Endodermal cell (in vitro differentiated cells): ENCODE results near the gene SMIM45.

Experiments
- DNase-seq: peaks from one replicate; pipeline ENCODE4 v3.0.0-alpha.2; 2017
- H3K27ac ChIP-seq: 2 replicates; pipeline ENCODE4 v1.5.1; 2013; ENCODE audit warnings: mild to moderate bottlenecking, low read depth, low read length, moderate library complexity
- H3K27me3 ChIP-seq: 2 replicates; pipeline ENCODE4 v1.6.1; 2013; ENCODE audit warnings: mild to moderate bottlenecking, low read length, moderate library complexity; ENCODE audit not compliant: insufficient read depth, control insufficient read depth, poor library complexity, severe bottlenecking
- H3K36me3 ChIP-seq: 2 replicates; pipeline ENCODE4 v1.7.0; 2013; ENCODE audit warnings: mild to moderate bottlenecking, low read length, moderate library complexity; ENCODE audit not compliant: control insufficient read depth, insufficient read depth
- H3K4me1 ChIP-seq: one replicate; pipeline ENCODE4 v1.7.0; 2013; ENCODE audit warnings: low read length; ENCODE audit not compliant: control insufficient read depth, insufficient read depth
- H3K4me3 ChIP-seq: 2 replicates; pipeline ENCODE4 v1.5.1; 2013; ENCODE audit warnings: mild to moderate bottlenecking, low read length, moderate library complexity
- H3K9ac ChIP-seq: 2 replicates; pipeline ENCODE4 v1.6.1; 2013; ENCODE audit warnings: mild to moderate bottlenecking, low read length, moderate library complexity; ENCODE audit not compliant: poor library complexity, severe bottlenecking; ENCODE audit errors: extremely low read depth
- H3K9me3 ChIP-seq: 2 replicates; pipeline ENCODE4 v1.6.1; 2013; ENCODE audit warnings: mild to moderate bottlenecking, low read length, moderate library complexity; ENCODE audit not compliant: control insufficient read depth
- H3K27ac Mint-ChIP-seq: 2 replicates; pipeline ENCODE4 v1.8.0; 2020; ENCODE audit warnings: mixed read lengths
- H3K27me3 Mint-ChIP-seq: 2 replicates; pipeline ENCODE4 v1.8.0; 2021; ENCODE audit warnings: mild to moderate bottlenecking, mixed read lengths; ENCODE audit not compliant: insufficient read depth
- H3K36me3 Mint-ChIP-seq: 2 replicates; pipeline ENCODE4 v1.8.0; 2020; ENCODE audit warnings: low read depth, mixed read lengths
- H3K4me1 Mint-ChIP-seq: 2 replicates; pipeline ENCODE4 v1.8.0; 2020; ENCODE audit warnings: mixed read lengths
- H3K4me3 Mint-ChIP-seq: 2 replicates; pipeline ENCODE4 v1.8.0; 2020; ENCODE audit warnings: mild to moderate bottlenecking, moderate library complexity, mixed read lengths
- H3K9me3 Mint-ChIP-seq: 2 replicates; pipeline ENCODE4 v1.8.0; 2020; ENCODE audit warnings: mild to moderate bottlenecking, mixed read lengths
- CTCF ChIP-seq: fragments of 200-600 bp; sonication (generic); conservative IDR thresholded peaks from 2 replicates; pipeline ENCODE4 v1.5.0; 2021; ENCODE audit warnings: antibody characterized with exemption, mild to moderate bottlenecking
- WGBS, 2 experiments: methylation state at CpG; one replicate each; pipeline versions ENCODE4 v1.1.5 to v1.1.7; 2013; ENCODE audit warnings: missing lambda C conversion rate in 2 of 2, mixed read lengths in 1 of 2; ENCODE audit not compliant: insufficient coverage in 1 of 2, insufficient read length in 1 of 2; 5-methylcytosine and 5-hydroxymethylcytosine counted together

SMIM45 gene

GRCh38 chr22:41913040-41913719, 38.8 kb upstream of the SMIM45 start:
- Mint-ChIP-seq H3K9me3 (no peaks in the 10 kb centered on the region), H3K36me3 (no peaks in the 10 kb centered on the region), H3K27ac (no peak overlapping the region), H3K4me3 (no peak overlapping the region), H3K4me1 (peaks cover 11% of the 10 kb centered on the region), H3K27me3 (peaks cover 84% of the 10 kb centered on the region)
- Histone ChIP-seq H3K4me3 (no peak overlapping the region), H3K27ac (no peak overlapping the region), H3K27me3 (peaks cover 97% of the 10 kb centered on the region), H3K9me3 (no peaks in the 10 kb centered on the region), H3K36me3 (no peaks in the 10 kb centered on the region), H3K9ac (no peak overlapping the region), H3K4me1 (peaks cover 5% of the 10 kb centered on the region)
- no peak for DNase-seq
- TF ChIP-seq CTCF: no peak
- 69 to 75% methylated on average over 4 to 11 of the region's 11 CpGs for WGBS, 2 experiments

- 0 to 3% methylated on average over 10 to 78 of the region's 79 CpGs for WGBS, 2 experiments
- no peak overlapping the region for H3K4me3 ChIP-seq
- no peaks in the 10 kb centered on the region for H3K36me3 ChIP-seq
- no peaks in the 10 kb centered on the region for H3K9me3 Mint-ChIP-seq
- peaks cover 87% of the 10 kb centered on the region for H3K27me3 Mint-ChIP-seq
- no peaks in the 10 kb centered on the region for H3K36me3 Mint-ChIP-seq
- no peak overlapping the region for H3K9ac ChIP-seq
- no peaks in the 10 kb centered on the region for H3K9me3 ChIP-seq
- H3K27me3 ChIP-seq: peaks cover 98% of the 10 kb centered on the region
- peaks cover 5% of the 10 kb centered on the region for H3K4me1 ChIP-seq
- peaks cover 7% of the 10 kb centered on the region for H3K4me1 Mint-ChIP-seq
- no peak for TF ChIP-seq CTCF
- no peak overlapping the region for H3K27ac ChIP-seq
- H3K4me3 Mint-ChIP-seq: no peak overlapping the region
- peak; percentile 82 for DNase-seq
- no peak overlapping the region for H3K27ac Mint-ChIP-seq
Observed at GRCh38 chr22:41913842-41914534, 38.0 kb upstream of the SMIM45 start.

GRCh38 chr22:41914611-41915034, 37.3 kb upstream of the SMIM45 start:
- Mint-ChIP-seq H3K27me3 (peaks cover 85% of the 10 kb centered on the region), H3K4me3 (no peak overlapping the region), H3K4me1 (peaks cover 7% of the 10 kb centered on the region), H3K9me3 (no peaks in the 10 kb centered on the region), H3K36me3 (no peaks in the 10 kb centered on the region), H3K27ac (no peak overlapping the region)
- no peak overlapping the region for H3K9ac ChIP-seq
- no peaks in the 10 kb centered on the region for H3K36me3 ChIP-seq
- H3K27me3 ChIP-seq: peaks cover 98% of the 10 kb centered on the region
- no peaks in the 10 kb centered on the region for H3K9me3 ChIP-seq
- DNase-seq: peak; percentile 68
- TF ChIP-seq CTCF: no peak
- peaks cover 5% of the 10 kb centered on the region for H3K4me1 ChIP-seq
- 1 to 3% methylated on average over 23 to 67 of the region's 67 CpGs for WGBS, 2 experiments
- no peak overlapping the region for H3K27ac ChIP-seq
- H3K4me3 ChIP-seq: no peak overlapping the region
